ENCODE measurements around the gene SULT1A2.
"Not testable (repeated sequence)": the region's sequence is repeated elsewhere in the genome, so short reads cannot be mapped to it uniquely, and the experiment has no call there.

Gene SULT1A2

DNA sequence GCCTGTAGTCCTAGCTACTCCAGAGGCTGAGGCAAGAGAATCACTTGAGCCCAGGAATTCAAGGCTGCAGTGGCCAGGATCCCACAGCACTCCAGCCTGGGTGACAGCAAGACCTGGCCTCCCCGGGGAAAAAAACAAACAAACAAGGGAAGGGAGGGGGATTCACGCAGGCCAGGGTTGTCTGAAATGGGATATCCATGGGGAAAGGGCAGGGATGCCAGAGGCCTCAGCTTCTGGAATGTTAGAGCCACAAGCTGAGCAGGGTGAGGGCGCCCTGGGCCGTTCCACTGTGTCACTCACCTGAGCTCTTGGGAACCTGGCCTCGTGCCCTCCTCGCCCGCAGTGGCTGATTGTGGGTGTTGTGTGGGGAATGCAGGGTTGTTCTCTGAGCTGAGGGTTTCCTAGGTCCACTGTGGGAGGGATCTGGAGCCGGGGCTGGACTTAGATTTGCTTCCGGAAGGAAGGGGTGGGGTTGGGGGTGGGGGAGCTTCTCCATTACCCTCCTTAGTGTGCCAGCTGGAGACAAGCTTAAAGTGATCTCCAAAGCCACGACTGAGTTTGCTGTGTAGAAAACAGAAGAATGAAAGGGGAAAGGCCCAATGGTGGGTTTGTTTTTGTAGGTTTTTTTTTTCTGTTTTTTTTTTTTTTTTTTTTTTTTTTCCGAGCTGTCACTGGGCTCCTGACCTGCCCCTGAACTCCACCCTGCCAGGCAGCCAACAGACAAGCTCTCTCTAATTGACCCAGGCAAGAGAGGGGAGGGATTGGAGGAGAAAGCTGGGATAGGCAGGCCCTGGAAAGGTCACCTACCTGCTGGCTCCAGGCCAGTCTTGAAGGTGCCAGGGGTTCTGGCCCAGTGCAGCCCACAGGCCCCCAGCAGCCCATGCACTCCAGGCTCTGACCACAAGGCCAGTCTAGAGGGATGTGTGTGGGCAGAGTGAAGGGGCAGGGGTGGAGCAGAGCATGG lies 13.1 kb upstream of the SULT1A2 start, which contains the start of gene SULT1A1:
SULT1A1 (minus strand) TSS at position 414 of the 964 bp plus-strand sequence. CDS start 1,189 bp downstream, outside the sequence.
- H3K4me3 ChIP-seq (ENCODE audit: insufficient read depth, low read depth, low read length, poor library complexity, severe bottlenecking): no peak within 1 kb of the TSS
- H3K36me3 ChIP-seq (ENCODE audit: control insufficient read depth, insufficient read depth, low read length): no peaks in the 10 kb centered on the region
- DNase-seq: no peak
- no peaks in the 10 kb centered on the region for H3K4me1 ChIP-seq (ENCODE audit: control insufficient read depth, insufficient read depth, low read length, poor library complexity, severe bottlenecking)
- H3K9me3 ChIP-seq (ENCODE audit: control insufficient read depth, low read length): no peaks in the 10 kb centered on the region
- H3K27me3 ChIP-seq (replicated peaks; ENCODE audit: control insufficient read depth, insufficient read depth, low read length, poor library complexity, severe bottlenecking): no peaks in the 10 kb centered on the region
- H3K27ac ChIP-seq (ENCODE audit: insufficient read depth, low read length, poor library complexity, severe bottlenecking): no peak within 1 kb of the TSS

DNA sequence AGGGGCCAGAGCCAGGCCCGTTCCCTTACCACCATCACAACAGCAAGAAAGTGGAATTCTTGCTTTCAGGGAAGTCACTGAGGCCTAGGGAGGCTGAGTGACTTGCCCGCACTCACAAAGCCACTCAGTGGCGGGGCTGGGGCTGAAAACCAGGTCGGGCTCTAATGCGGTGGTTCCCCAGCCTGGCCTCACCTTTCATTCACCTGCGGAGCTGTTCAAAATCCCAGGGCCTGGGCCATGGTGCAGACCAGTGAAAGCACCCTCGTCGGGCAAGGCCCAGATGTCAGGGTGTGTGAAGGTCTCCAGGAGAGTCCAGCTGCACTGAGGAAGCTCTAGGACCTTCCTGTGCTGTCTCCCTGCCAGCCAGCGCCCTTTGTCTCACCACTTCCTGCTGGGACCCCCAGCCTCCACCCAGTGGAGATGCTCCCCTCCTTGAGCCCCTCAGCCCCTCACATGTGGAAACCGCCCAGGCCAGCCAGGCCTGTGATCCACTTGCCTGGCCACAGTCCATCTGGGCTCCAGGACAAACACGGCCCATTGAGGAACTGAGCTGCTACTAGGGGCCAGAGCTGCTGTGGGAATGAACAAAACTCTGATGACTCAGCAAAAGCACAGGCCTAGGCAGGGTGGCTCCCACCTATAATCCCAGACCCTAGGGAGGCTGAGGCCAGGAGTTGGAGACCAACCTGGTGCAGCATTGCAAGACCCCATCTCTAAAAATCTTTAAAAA lies 12.2 kb upstream of the SULT1A2 start:
- DNase-seq; H3K27ac ChIP-seq (ENCODE audit: insufficient read depth, low read length, poor library complexity, severe bottlenecking); H3K4me1 ChIP-seq (ENCODE audit: control insufficient read depth, insufficient read depth, low read length, poor library complexity, severe bottlenecking); H3K27me3 ChIP-seq (replicated peaks; ENCODE audit: control insufficient read depth, insufficient read depth, low read length, poor library complexity, severe bottlenecking); H3K9me3 ChIP-seq (ENCODE audit: control insufficient read depth, low read length); H3K4me3 ChIP-seq (ENCODE audit: insufficient read depth, low read depth, low read length, poor library complexity, severe bottlenecking); H3K36me3 ChIP-seq (ENCODE audit: control insufficient read depth, insufficient read depth, low read length): not testable (repeated sequence)

DNA sequence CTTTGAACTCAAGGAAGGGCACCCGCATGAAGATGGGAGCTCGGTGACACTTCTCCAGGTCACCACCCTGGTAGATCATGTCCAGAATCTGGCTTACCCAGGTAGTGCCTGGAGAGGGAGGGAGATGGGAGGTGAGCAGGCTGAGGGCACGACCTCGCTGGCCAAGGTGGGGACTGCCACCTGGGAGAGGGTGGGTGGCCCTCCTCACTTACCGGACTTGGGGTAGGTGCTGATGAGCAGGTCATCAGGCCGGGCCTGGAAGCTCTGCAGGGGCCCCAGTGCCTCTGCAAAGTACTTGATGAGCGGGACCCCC lies 11.6 kb upstream of the SULT1A2 start:
- not testable (repeated sequence) for H3K4me3 ChIP-seq (ENCODE audit: insufficient read depth, low read depth, low read length, poor library complexity, severe bottlenecking); H3K9me3 ChIP-seq (ENCODE audit: control insufficient read depth, low read length); H3K27me3 ChIP-seq (replicated peaks; ENCODE audit: control insufficient read depth, insufficient read depth, low read length, poor library complexity, severe bottlenecking); H3K4me1 ChIP-seq (ENCODE audit: control insufficient read depth, insufficient read depth, low read length, poor library complexity, severe bottlenecking); H3K27ac ChIP-seq (ENCODE audit: insufficient read depth, low read length, poor library complexity, severe bottlenecking); DNase-seq; H3K36me3 ChIP-seq (ENCODE audit: control insufficient read depth, insufficient read depth, low read length)

DNA sequence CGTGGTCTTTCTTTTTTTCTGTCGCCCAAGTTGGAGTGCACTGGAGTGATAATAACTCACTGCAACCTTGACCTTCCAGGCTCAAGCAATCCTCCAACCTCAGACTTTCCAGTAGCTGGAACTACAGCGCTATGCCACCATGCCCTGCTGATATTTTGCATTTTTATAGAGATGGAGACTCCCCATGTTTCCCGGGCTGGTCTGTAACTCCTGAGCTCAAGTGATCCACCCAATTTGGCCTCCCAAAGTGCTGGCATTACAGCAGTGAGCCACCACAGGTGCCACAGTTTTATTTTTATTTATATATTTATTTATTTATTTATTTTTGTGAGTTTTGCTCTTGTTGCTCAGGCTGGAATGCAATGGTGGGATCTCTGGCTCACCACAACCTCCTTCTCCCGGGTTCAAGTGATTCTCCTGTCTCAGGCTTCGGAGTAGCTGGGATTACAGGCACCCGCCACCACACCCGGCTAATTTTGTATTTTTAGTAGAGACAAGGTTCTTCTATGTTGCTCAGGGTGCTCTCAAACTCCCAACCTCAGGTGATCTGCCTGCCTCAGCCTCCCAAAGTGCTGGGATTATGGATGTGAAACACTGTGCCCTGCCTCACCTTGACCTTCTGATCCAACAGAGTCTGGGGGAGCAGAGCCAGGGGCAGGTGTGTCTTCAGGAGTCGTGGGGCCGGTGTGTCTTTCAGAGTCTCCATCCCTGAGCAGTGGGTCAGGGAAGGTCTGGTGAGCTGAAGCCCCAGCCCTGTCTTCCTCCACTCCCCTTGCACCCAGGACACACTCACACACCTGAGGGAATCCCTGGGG lies 11.0 kb upstream of the SULT1A2 start:
- H3K4me3 ChIP-seq (ENCODE audit: insufficient read depth, low read depth, low read length, poor library complexity, severe bottlenecking); H3K27me3 ChIP-seq (replicated peaks; ENCODE audit: control insufficient read depth, insufficient read depth, low read length, poor library complexity, severe bottlenecking); H3K27ac ChIP-seq (ENCODE audit: insufficient read depth, low read length, poor library complexity, severe bottlenecking); DNase-seq; H3K36me3 ChIP-seq (ENCODE audit: control insufficient read depth, insufficient read depth, low read length); H3K4me1 ChIP-seq (ENCODE audit: control insufficient read depth, insufficient read depth, low read length, poor library complexity, severe bottlenecking); H3K9me3 ChIP-seq (ENCODE audit: control insufficient read depth, low read length): not testable (repeated sequence)

DNA sequence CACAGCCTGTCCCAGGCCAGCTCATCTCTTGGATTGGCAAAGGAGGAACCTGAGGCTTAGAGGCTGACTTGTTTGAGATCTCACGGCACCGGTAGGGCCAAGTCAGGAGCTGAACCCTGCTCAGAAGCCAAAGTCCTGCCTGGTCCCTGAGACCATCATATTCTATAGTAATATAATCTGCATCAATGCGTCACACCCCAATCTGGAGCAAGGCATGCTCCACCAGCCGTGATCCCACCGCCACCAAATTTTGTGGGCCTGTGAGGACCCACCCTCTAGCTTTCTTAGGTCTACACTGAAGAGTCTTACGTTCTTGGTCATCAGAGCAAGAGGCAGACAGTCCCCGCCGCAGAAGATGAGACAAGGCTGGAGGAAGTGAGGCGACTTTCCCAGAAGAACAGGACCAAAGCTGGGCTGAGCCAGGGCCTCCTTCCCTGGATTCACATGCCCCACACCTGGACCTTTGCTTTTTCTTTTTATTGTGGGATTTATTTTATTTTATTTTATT lies 10.3 kb upstream of the SULT1A2 start:
- Histone ChIP-seq H3K36me3 (ENCODE audit: control insufficient read depth, insufficient read depth, low read length) (no peaks in the 10 kb centered on the region), H3K27me3 (replicated peaks; ENCODE audit: control insufficient read depth, insufficient read depth, low read length, poor library complexity, severe bottlenecking) (no peaks in the 10 kb centered on the region), H3K4me1 (ENCODE audit: control insufficient read depth, insufficient read depth, low read length, poor library complexity, severe bottlenecking) (no peaks in the 10 kb centered on the region), H3K4me3 (ENCODE audit: insufficient read depth, low read depth, low read length, poor library complexity, severe bottlenecking) (no peak overlapping the region), H3K27ac (ENCODE audit: insufficient read depth, low read length, poor library complexity, severe bottlenecking) (no peak overlapping the region), H3K9me3 (ENCODE audit: control insufficient read depth, low read length) (no peaks in the 10 kb centered on the region)
- no peak for DNase-seq

DNA sequence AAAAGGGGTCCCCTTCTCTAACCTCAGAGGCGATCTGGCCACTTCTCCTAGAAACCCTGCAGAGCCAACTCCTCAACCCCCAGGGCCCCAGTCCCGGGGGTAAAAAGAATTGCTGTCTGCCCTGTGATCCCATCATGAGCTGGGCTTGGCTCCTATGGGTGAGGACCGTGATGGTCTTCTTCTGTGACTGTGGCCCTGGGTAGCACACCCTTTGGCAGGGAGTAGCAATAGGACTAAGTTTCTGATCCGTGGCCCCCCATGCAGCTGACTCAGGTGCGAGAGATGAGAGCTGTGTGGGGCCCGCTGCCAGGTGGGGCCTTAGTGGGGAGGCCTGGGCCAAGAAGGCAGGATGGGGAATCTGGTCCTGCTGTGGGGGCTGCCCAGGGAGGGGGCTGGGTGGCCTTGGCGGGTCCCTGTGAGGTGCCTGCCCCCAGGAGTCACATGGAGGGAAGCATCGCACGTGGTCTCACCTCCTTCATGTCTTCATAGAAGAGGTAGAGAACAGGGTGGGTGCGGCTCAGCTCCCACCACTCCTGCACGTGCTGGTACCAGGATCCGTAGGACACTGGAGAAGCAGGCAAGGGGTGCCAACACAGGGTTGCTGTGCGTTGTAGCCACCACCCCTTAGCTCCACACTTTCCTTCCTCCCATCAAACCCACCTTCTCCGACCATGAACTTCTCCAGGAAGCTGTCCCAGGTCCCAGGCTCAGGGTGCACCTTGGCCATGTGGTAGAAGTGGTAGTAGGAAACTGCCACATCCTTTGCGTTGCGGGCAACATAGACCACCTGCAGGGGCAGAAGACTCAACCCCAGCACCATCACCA lies 9.7 kb upstream of the SULT1A2 start:
- Histone ChIP-seq H3K4me3 (ENCODE audit: insufficient read depth, low read depth, low read length, poor library complexity, severe bottlenecking) (no peak overlapping the region), H3K27ac (ENCODE audit: insufficient read depth, low read length, poor library complexity, severe bottlenecking) (no peak overlapping the region), H3K36me3 (ENCODE audit: control insufficient read depth, insufficient read depth, low read length) (no peaks in the 10 kb centered on the region), H3K9me3 (ENCODE audit: control insufficient read depth, low read length) (no peaks in the 10 kb centered on the region), H3K27me3 (replicated peaks; ENCODE audit: control insufficient read depth, insufficient read depth, low read length, poor library complexity, severe bottlenecking) (no peaks in the 10 kb centered on the region), H3K4me1 (ENCODE audit: control insufficient read depth, insufficient read depth, low read length, poor library complexity, severe bottlenecking) (no peaks in the 10 kb centered on the region)
- DNase-seq: no peak

DNA sequence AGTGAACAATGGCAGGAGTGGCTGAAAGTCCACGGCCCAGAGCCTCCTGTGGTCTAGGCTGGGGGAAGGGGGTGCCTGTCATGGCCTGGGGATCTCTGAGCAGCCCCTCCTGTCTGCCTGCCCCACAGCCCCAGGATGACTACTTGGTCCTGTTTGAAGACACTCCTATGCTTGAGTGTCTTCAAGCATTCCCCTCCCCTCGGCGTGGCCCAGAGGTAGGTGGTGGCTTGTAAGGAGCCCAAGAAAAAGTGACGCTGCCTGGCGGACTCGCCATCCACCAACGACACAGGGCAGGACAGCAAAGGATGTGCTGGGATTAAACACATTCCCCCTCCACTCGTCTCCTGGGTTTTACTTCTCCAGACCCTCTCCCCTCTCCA lies 7.3 kb upstream of the SULT1A2 start:
- Histone ChIP-seq H3K4me3 (ENCODE audit: insufficient read depth, low read depth, low read length, poor library complexity, severe bottlenecking) (no peak overlapping the region), H3K4me1 (ENCODE audit: control insufficient read depth, insufficient read depth, low read length, poor library complexity, severe bottlenecking) (no peaks in the 10 kb centered on the region), H3K9me3 (ENCODE audit: control insufficient read depth, low read length) (no peaks in the 10 kb centered on the region), H3K27ac (ENCODE audit: insufficient read depth, low read length, poor library complexity, severe bottlenecking) (no peak overlapping the region), H3K27me3 (replicated peaks; ENCODE audit: control insufficient read depth, insufficient read depth, low read length, poor library complexity, severe bottlenecking) (no peaks in the 10 kb centered on the region), H3K36me3 (ENCODE audit: control insufficient read depth, insufficient read depth, low read length) (no peaks in the 10 kb centered on the region)
- DNase-seq: no peak

DNA sequence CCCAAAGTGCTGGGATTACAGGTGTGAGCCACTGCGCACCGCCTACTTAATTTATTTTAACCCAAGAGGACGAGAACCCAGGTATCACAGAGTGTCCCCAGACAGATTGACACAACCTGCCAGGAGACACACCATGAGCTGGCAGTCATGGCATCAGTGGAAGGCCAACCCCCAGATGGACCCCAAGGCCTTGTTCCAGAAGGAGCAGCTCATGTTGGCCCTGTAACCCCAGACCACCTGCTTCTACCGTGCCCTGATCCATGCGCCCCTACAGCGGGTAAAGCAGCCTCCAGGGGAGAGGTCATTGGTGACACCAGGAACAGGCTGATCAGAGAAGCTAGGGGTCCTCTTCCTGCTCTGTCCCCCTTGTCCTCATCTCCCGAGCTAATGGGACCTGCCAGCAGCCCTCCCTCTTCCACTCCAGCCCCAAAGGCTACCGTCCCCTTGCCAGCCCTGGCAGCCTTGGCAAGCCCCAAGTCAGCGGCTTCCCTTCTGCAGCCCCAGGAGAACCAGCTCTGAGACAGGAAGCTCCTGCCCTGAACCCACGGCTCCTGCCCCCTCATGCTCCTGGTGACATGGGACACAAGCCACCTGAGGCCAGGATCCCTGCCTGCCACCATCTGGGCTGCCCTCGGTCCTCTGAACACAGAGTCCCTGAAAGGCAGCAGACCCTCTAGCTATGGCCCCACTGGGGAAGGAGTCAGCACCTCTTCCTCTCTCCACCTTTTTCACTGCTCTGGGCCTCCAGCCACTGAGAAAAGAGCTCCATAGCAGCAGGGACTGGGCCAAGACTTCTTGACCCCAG lies 6.7 kb upstream of the SULT1A2 start:
- DNase-seq: no peak
- Histone ChIP-seq H3K4me3 (ENCODE audit: insufficient read depth, low read depth, low read length, poor library complexity, severe bottlenecking) (no peak overlapping the region), H3K9me3 (ENCODE audit: control insufficient read depth, low read length) (no peaks in the 10 kb centered on the region), H3K4me1 (ENCODE audit: control insufficient read depth, insufficient read depth, low read length, poor library complexity, severe bottlenecking) (no peaks in the 10 kb centered on the region), H3K27me3 (replicated peaks; ENCODE audit: control insufficient read depth, insufficient read depth, low read length, poor library complexity, severe bottlenecking) (no peaks in the 10 kb centered on the region), H3K36me3 (ENCODE audit: control insufficient read depth, insufficient read depth, low read length) (no peaks in the 10 kb centered on the region), H3K27ac (ENCODE audit: insufficient read depth, low read length, poor library complexity, severe bottlenecking) (no peak overlapping the region)

DNA sequence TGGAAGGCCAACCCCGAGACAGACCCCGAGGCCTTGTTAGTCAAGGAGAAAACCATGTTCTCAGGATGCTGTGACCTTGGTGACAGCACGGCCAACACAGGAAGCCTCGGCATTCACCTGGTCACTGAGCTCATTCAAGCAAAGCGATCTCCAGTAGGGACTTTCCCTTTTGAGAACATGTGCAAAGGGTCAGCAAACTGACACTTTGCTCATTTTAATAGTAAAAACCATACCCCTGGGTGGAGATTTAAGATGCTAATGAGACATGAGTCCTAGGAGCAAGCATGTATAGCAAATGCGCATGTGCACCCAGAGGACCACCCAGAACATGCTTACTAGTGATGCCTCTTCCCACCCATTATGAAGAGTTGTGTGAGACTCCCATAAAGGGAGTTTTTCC lies 5.7 kb upstream of the SULT1A2 start:
- Histone ChIP-seq H3K27ac (ENCODE audit: insufficient read depth, low read length, poor library complexity, severe bottlenecking) (no peak overlapping the region), H3K4me3 (ENCODE audit: insufficient read depth, low read depth, low read length, poor library complexity, severe bottlenecking) (no peak overlapping the region), H3K27me3 (replicated peaks; ENCODE audit: control insufficient read depth, insufficient read depth, low read length, poor library complexity, severe bottlenecking) (no peaks in the 10 kb centered on the region), H3K4me1 (ENCODE audit: control insufficient read depth, insufficient read depth, low read length, poor library complexity, severe bottlenecking) (no peaks in the 10 kb centered on the region), H3K36me3 (ENCODE audit: control insufficient read depth, insufficient read depth, low read length) (no peaks in the 10 kb centered on the region), H3K9me3 (ENCODE audit: control insufficient read depth, low read length) (no peaks in the 10 kb centered on the region)
- no peak for DNase-seq

All from effector memory CD4-positive, alpha-beta T cell (primary cell).